Measurements from ENCODE around the gene CCDC172.

The CCDC172 gene

GRCh38 chr10:116324227-116324950, at the start of gene CCDC172:
CCDC172 (plus strand) TSS chr10:116324448; CDS start chr10:116325012, 564 bp downstream.
- Histone ChIP-seq H2AFZ (ENCODE audit: low read depth, low read length) (no peak within 1 kb of the TSS), H3K9me3 (ENCODE audit: low read length) (no peaks in the 10 kb centered on the region), H3K4me1 (ENCODE audit: insufficient read depth, low read length) (no peaks in the 10 kb centered on the region), H3K36me3 (ENCODE audit: insufficient read depth, low read length) (no peaks in the 10 kb centered on the region), H3K27me3 (ENCODE audit: insufficient read depth, low read length) (no peaks in the 10 kb centered on the region), H3K4me3 (ENCODE audit: low read length) (no peak within 1 kb of the TSS)

- peaks cover 21% of the 10 kb centered on the region for H3K4me1 ChIP-seq (ENCODE audit: insufficient read depth, low read length)
- no peak overlapping the region for H3K4me3 ChIP-seq (ENCODE audit: low read length)
- no peaks in the 10 kb centered on the region for H3K9me3 ChIP-seq (ENCODE audit: low read length)
- no peaks in the 10 kb centered on the region for H3K27me3 ChIP-seq (ENCODE audit: insufficient read depth, low read length)
- no peaks in the 10 kb centered on the region for H3K36me3 ChIP-seq (ENCODE audit: insufficient read depth, low read length)
- no peak overlapping the region for H2AFZ ChIP-seq (ENCODE audit: low read depth, low read length)
Measured at GRCh38 chr10:116276981-116277380, 47.3 kb upstream of the CCDC172 start.

GRCh38 chr10:116278846-116279245, 45.4 kb upstream of the CCDC172 start:
- Histone ChIP-seq H3K4me1 (ENCODE audit: insufficient read depth, low read length) (peaks cover 21% of the 10 kb centered on the region), H3K4me3 (ENCODE audit: low read length) (no peak overlapping the region), H3K9me3 (ENCODE audit: low read length) (no peaks in the 10 kb centered on the region)

GRCh38 chr10:116281775-116282174, 42.5 kb upstream of the CCDC172 start:
- H3K9me3 ChIP-seq (ENCODE audit: low read length) = no peaks in the 10 kb centered on the region

More at GRCh38 chr10:116278846-116279245, 45.4 kb upstream of the CCDC172 start:
- Histone ChIP-seq H3K36me3 (ENCODE audit: insufficient read depth, low read length) (no peaks in the 10 kb centered on the region), H2AFZ (ENCODE audit: low read depth, low read length) (no peak overlapping the region), H3K27me3 (ENCODE audit: insufficient read depth, low read length) (no peaks in the 10 kb centered on the region)

GRCh38 chr10:116286626-116287200, 37.5 kb upstream of the CCDC172 start:
- H3K4me3 ChIP-seq (ENCODE audit: low read length) = no peak overlapping the region
- H3K9me3 ChIP-seq (ENCODE audit: low read length) = no peaks in the 10 kb centered on the region
- no peaks in the 10 kb centered on the region for H3K4me1 ChIP-seq (ENCODE audit: insufficient read depth, low read length)
- H3K36me3 ChIP-seq (ENCODE audit: insufficient read depth, low read length) = no peaks in the 10 kb centered on the region
- H3K27me3 ChIP-seq (ENCODE audit: insufficient read depth, low read length) = no peaks in the 10 kb centered on the region
- no peak overlapping the region for H2AFZ ChIP-seq (ENCODE audit: low read depth, low read length)

More at GRCh38 chr10:116281775-116282174, 42.5 kb upstream of the CCDC172 start:
- Histone ChIP-seq H3K4me1 (ENCODE audit: insufficient read depth, low read length) (peaks cover 9% of the 10 kb centered on the region), H3K36me3 (ENCODE audit: insufficient read depth, low read length) (no peaks in the 10 kb centered on the region), H2AFZ (ENCODE audit: low read depth, low read length) (no peak overlapping the region), H3K27me3 (ENCODE audit: insufficient read depth, low read length) (no peaks in the 10 kb centered on the region), H3K4me3 (ENCODE audit: low read length) (no peak overlapping the region)

- no peak overlapping the region for H3K4me3 ChIP-seq (ENCODE audit: low read length)
- H2AFZ ChIP-seq (ENCODE audit: low read depth, low read length) = no peak overlapping the region
- H3K9me3 ChIP-seq (ENCODE audit: low read length) = no peaks in the 10 kb centered on the region
- no peaks in the 10 kb centered on the region for H3K27me3 ChIP-seq (ENCODE audit: insufficient read depth, low read length)
- H3K36me3 ChIP-seq (ENCODE audit: insufficient read depth, low read length) = no peaks in the 10 kb centered on the region
- H3K4me1 ChIP-seq (ENCODE audit: insufficient read depth, low read length) = no peaks in the 10 kb centered on the region
Measured at GRCh38 chr10:116287906-116288501, 36.2 kb upstream of the CCDC172 start.

GRCh38 chr10:116289652-116290051, 34.6 kb upstream of the CCDC172 start:
- no peaks in the 10 kb centered on the region for H3K36me3 ChIP-seq (ENCODE audit: insufficient read depth, low read length)
- H3K9me3 ChIP-seq (ENCODE audit: low read length) = no peaks in the 10 kb centered on the region
- no peak overlapping the region for H3K4me3 ChIP-seq (ENCODE audit: low read length)
- no peak overlapping the region for H2AFZ ChIP-seq (ENCODE audit: low read depth, low read length)
- H3K4me1 ChIP-seq (ENCODE audit: insufficient read depth, low read length) = no peaks in the 10 kb centered on the region
- H3K27me3 ChIP-seq (ENCODE audit: insufficient read depth, low read length) = no peaks in the 10 kb centered on the region

- Histone ChIP-seq H2AFZ (ENCODE audit: low read depth, low read length) (no peak overlapping the region), H3K36me3 (ENCODE audit: insufficient read depth, low read length) (no peaks in the 10 kb centered on the region), H3K27me3 (ENCODE audit: insufficient read depth, low read length) (no peaks in the 10 kb centered on the region), H3K4me1 (ENCODE audit: insufficient read depth, low read length) (no peaks in the 10 kb centered on the region), H3K9me3 (ENCODE audit: low read length) (no peaks in the 10 kb centered on the region), H3K4me3 (ENCODE audit: low read length) (no peak overlapping the region)
Measured at GRCh38 chr10:116292493-116292892, 31.8 kb upstream of the CCDC172 start.

GRCh38 chr10:116296291-116296721, 27.9 kb upstream of the CCDC172 start:
- no peak overlapping the region for H3K4me3 ChIP-seq (ENCODE audit: low read length)
- no peak overlapping the region for H2AFZ ChIP-seq (ENCODE audit: low read depth, low read length)
- H3K36me3 ChIP-seq (ENCODE audit: insufficient read depth, low read length) = no peaks in the 10 kb centered on the region
- H3K27me3 ChIP-seq (ENCODE audit: insufficient read depth, low read length) = no peaks in the 10 kb centered on the region
- H3K4me1 ChIP-seq (ENCODE audit: insufficient read depth, low read length) = no peaks in the 10 kb centered on the region
- H3K9me3 ChIP-seq (ENCODE audit: low read length) = no peaks in the 10 kb centered on the region

- Histone ChIP-seq H3K4me1 (ENCODE audit: insufficient read depth, low read length) (no peaks in the 10 kb centered on the region), H3K27me3 (ENCODE audit: insufficient read depth, low read length) (no peaks in the 10 kb centered on the region), H3K9me3 (ENCODE audit: low read length) (no peaks in the 10 kb centered on the region)
Measured at GRCh38 chr10:116298586-116298985, 25.7 kb upstream of the CCDC172 start.

GRCh38 chr10:116300542-116300941, 23.7 kb upstream of the CCDC172 start:
- Histone ChIP-seq H3K36me3 (ENCODE audit: insufficient read depth, low read length) (no peaks in the 10 kb centered on the region), H2AFZ (ENCODE audit: low read depth, low read length) (no peak overlapping the region), H3K27me3 (ENCODE audit: insufficient read depth, low read length) (no peaks in the 10 kb centered on the region), H3K4me1 (ENCODE audit: insufficient read depth, low read length) (no peaks in the 10 kb centered on the region), H3K9me3 (ENCODE audit: low read length) (no peaks in the 10 kb centered on the region), H3K4me3 (ENCODE audit: low read length) (no peak overlapping the region)

More at GRCh38 chr10:116298586-116298985, 25.7 kb upstream of the CCDC172 start:
- Histone ChIP-seq H3K4me3 (ENCODE audit: low read length) (no peak overlapping the region), H3K36me3 (ENCODE audit: insufficient read depth, low read length) (no peaks in the 10 kb centered on the region), H2AFZ (ENCODE audit: low read depth, low read length) (no peak overlapping the region)

GRCh38 chr10:116304923-116305322, 19.3 kb upstream of the CCDC172 start:
- Histone ChIP-seq H3K4me3 (ENCODE audit: low read length) (no peak overlapping the region), H3K27me3 (ENCODE audit: insufficient read depth, low read length) (no peaks in the 10 kb centered on the region), H3K36me3 (ENCODE audit: insufficient read depth, low read length) (no peaks in the 10 kb centered on the region), H2AFZ (ENCODE audit: low read depth, low read length) (no peak overlapping the region), H3K9me3 (ENCODE audit: low read length) (no peaks in the 10 kb centered on the region), H3K4me1 (ENCODE audit: insufficient read depth, low read length) (no peaks in the 10 kb centered on the region)

GRCh38 chr10:116306847-116307246, 17.4 kb upstream of the CCDC172 start:
- H3K9me3 ChIP-seq (ENCODE audit: low read length) = no peaks in the 10 kb centered on the region
- H3K27me3 ChIP-seq (ENCODE audit: insufficient read depth, low read length) = no peaks in the 10 kb centered on the region
- H3K4me1 ChIP-seq (ENCODE audit: insufficient read depth, low read length) = no peaks in the 10 kb centered on the region
- no peak overlapping the region for H2AFZ ChIP-seq (ENCODE audit: low read depth, low read length)
- no peak overlapping the region for H3K4me3 ChIP-seq (ENCODE audit: low read length)
- H3K36me3 ChIP-seq (ENCODE audit: insufficient read depth, low read length) = no peaks in the 10 kb centered on the region

Measured in neuron (in vitro differentiated cells).